DOHH2 (cell line): ENCODE data around the gene TUBB6.

Source experiments
- H3F3A ChIP-seq: fragments of 200-600 bp; sonication (generic), shearing (Covaris generic); 2 replicates; pipeline ENCODE4 v1.6.0; 2016; ENCODE audit warnings: antibody characterized with exemption, mild to moderate bottlenecking; ENCODE audit not compliant: control insufficient read depth, insufficient read depth
- H3K27ac ChIP-seq: fragments of 200-600 bp; sonication (generic); 2 replicates; pipeline ENCODE4 v1.5.1; 2014; ENCODE audit warnings: low read depth, mild to moderate bottlenecking, low read length, moderate library complexity
- H3K27me3 ChIP-seq: fragments of 200-600 bp; sonication (generic); 2 replicates; pipeline ENCODE4 v1.6.1; 2014; ENCODE audit warnings: mild to moderate bottlenecking, low read length, mixed read lengths; ENCODE audit not compliant: control insufficient read depth
- H3K36me3 ChIP-seq: fragments of 200-600 bp; sonication (generic); 2 replicates; pipeline ENCODE4 v1.6.1; 2014; ENCODE audit warnings: mild to moderate bottlenecking, low read length, moderate library complexity, mixed read lengths; ENCODE audit not compliant: control insufficient read depth
- H3K4me1 ChIP-seq: fragments of 200-600 bp; sonication (generic); 2 replicates; pipeline ENCODE4 v1.6.1; 2014; ENCODE audit warnings: mild to moderate bottlenecking, low read length, mixed read lengths; ENCODE audit not compliant: control insufficient read depth
- H3K4me2 ChIP-seq: fragments of 200-600 bp; sonication (generic); 2 replicates; pipeline ENCODE4 v1.6.0; 2014; ENCODE audit warnings: mild to moderate bottlenecking, low read length, moderate library complexity
- H3K4me3 ChIP-seq: fragments of 200-600 bp; sonication (generic); 2 replicates; pipeline ENCODE4 v1.5.1; 2014; ENCODE audit warnings: mild to moderate bottlenecking, low read length, mixed read lengths
- H3K79me2 ChIP-seq: fragments of 200-600 bp; sonication (generic); 2 replicates; pipeline ENCODE4 v1.6.1; 2014; ENCODE audit warnings: mild to moderate bottlenecking, low read length, mixed read lengths; ENCODE audit not compliant: control insufficient read depth
- H3K9me2 ChIP-seq: fragments of 200-600 bp; sonication (generic); replicated peaks from 2 replicates; pipeline ENCODE4 v1.6.1; 2014; ENCODE audit warnings: mild to moderate bottlenecking, low read length, mixed read lengths; ENCODE audit not compliant: control insufficient read depth
- H3K9me3 ChIP-seq: fragments of 200-600 bp; sonication (generic); 2 replicates; pipeline ENCODE4 v1.6.1; 2014; ENCODE audit warnings: antibody characterized with exemption, low read length, mixed read lengths; ENCODE audit not compliant: control insufficient read depth, insufficient read depth
- H4K20me1 ChIP-seq: fragments of 200-600 bp; sonication (generic); 2 replicates; pipeline ENCODE4 v1.6.0; 2014; ENCODE audit warnings: low read depth, mild to moderate bottlenecking, antibody characterized with exemption, low read length, moderate library complexity; ENCODE audit not compliant: control insufficient read depth, insufficient read depth
- CTCF ChIP-seq: fragments of 200-600 bp; sonication (generic); IDR thresholded peaks from one replicate; pipeline ENCODE4 v1.5.1; 2014; ENCODE audit warnings: antibody characterized with exemption, mild to moderate bottlenecking, low read depth, low read length; ENCODE audit not compliant: poor library complexity, severe bottlenecking
- EZH2phosphoT487 ChIP-seq: fragments of 200-600 bp; sonication (generic); IDR thresholded peaks from 2 replicates; pipeline ENCODE4 v1.6.1; 2017; ENCODE audit warnings: borderline replicate concordance, mild to moderate bottlenecking, antibody characterized with exemption, low read length, moderate library complexity, mixed read lengths

TUBB6 gene

DNA sequence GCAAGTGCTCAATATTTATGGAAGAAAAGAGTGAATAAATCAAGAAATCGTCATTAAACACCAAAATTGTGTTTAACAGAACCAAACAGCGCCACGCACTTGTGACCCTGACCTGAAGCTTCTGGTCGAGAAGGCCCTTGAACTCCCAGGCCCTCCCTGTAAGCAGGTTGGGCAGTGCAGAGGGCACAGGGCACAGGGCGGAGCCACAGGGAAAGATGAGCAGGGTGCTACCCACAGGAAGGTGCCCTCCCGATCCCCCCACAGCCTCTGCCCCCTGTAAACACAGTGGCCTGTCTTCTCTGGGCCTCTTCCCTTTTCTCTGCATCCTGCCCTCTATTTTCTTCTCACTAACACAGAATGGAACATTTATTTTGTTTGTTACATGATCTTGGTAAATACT is 16.9 kb upstream of the TUBB6 start:
- Histone ChIP-seq H3F3A (no peaks in the 10 kb centered on the region), H3K36me3 (no peaks in the 10 kb centered on the region), H3K27ac (no peak overlapping the region), H3K9me3 (no peaks in the 10 kb centered on the region), H3K4me3 (no peak overlapping the region), H3K9me2 (no peaks in the 10 kb centered on the region), H4K20me1 (no peaks in the 10 kb centered on the region), H3K79me2 (no peaks in the 10 kb centered on the region), H3K4me1 (no peaks in the 10 kb centered on the region), H3K27me3 (peaks cover 5% of the 10 kb centered on the region; the same call in 1 of the 2 replicates), H3K4me2 (no peak overlapping the region)
- no peak for TF ChIP-seq EZH2phosphoT487
- no peak for TF ChIP-seq CTCF

- TF ChIP-seq CTCF (no peak), EZH2phosphoT487 (no peak)
- H3K9me3 ChIP-seq, result no peaks in the 10 kb centered on the region
- no peaks in the 10 kb centered on the region for H3F3A ChIP-seq
- no peaks in the 10 kb centered on the region for H3K9me2 ChIP-seq
- no peak overlapping the region for H3K4me3 ChIP-seq
- H3K79me2 ChIP-seq, result no peaks in the 10 kb centered on the region
- no peak overlapping the region for H3K27ac ChIP-seq
- H3K4me2 ChIP-seq, result no peak overlapping the region
- H3K36me3 ChIP-seq, result no peaks in the 10 kb centered on the region
- no peaks in the 10 kb centered on the region for H4K20me1 ChIP-seq
- H3K27me3 ChIP-seq, result peaks cover 5% of the 10 kb centered on the region; the same call in 1 of the 2 replicates
- H3K4me1 ChIP-seq, result no peaks in the 10 kb centered on the region
These were observed 16.4 kb upstream of the TUBB6 start for GRCh38 chr18:12291690-12292089.

GRCh38 chr18:12293831-12294230 is 14.2 kb upstream of the TUBB6 start:
- no peak for TF ChIP-seq EZH2phosphoT487
- TF ChIP-seq CTCF, result no peak
- H3K27ac ChIP-seq, result no peak overlapping the region
- no peaks in the 10 kb centered on the region for H3K36me3 ChIP-seq
- no peak overlapping the region for H3K4me2 ChIP-seq
- H3K79me2 ChIP-seq, result no peaks in the 10 kb centered on the region
- no peaks in the 10 kb centered on the region for H4K20me1 ChIP-seq
- H3F3A ChIP-seq, result no peaks in the 10 kb centered on the region
- H3K9me2 ChIP-seq, result no peaks in the 10 kb centered on the region
- H3K4me1 ChIP-seq, result no peaks in the 10 kb centered on the region
- H3K9me3 ChIP-seq, result no peaks in the 10 kb centered on the region
- no peak overlapping the region for H3K4me3 ChIP-seq
- H3K27me3 ChIP-seq, result peaks cover 3% of the 10 kb centered on the region; the same call in 1 of the 2 replicates
